Measurements from ENCODE around the gene PACRG. TPM values are rescaled to one million over a fixed set of nuclear protein-coding genes. Genes with fewer than 3 reads are reported as not detected.

Gene PACRG
- total RNA-seq, 1 donor from 2014 or later, result 10.5 TPM

DNA sequence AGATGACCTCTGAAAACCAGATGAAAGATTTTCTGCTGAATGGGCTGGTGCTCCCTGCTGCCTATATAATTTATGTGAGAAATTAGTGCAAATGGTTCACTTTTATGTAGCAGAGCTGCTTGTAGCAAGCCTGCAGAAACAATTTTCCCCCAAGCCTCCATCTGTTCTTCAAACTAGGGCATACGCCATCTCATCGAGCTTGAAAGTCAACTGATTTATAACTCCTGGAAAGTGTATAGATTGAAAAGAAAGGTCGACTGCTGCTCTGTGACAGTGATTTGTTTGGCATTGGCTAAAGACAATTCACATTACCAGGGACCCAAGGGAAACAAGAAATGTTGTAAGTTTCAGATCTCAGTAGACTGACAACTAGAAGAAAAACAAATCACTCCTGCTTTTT is 93.3 kb downstream of the PACRG start:
- TF ChIP-seq, protein P1, sequence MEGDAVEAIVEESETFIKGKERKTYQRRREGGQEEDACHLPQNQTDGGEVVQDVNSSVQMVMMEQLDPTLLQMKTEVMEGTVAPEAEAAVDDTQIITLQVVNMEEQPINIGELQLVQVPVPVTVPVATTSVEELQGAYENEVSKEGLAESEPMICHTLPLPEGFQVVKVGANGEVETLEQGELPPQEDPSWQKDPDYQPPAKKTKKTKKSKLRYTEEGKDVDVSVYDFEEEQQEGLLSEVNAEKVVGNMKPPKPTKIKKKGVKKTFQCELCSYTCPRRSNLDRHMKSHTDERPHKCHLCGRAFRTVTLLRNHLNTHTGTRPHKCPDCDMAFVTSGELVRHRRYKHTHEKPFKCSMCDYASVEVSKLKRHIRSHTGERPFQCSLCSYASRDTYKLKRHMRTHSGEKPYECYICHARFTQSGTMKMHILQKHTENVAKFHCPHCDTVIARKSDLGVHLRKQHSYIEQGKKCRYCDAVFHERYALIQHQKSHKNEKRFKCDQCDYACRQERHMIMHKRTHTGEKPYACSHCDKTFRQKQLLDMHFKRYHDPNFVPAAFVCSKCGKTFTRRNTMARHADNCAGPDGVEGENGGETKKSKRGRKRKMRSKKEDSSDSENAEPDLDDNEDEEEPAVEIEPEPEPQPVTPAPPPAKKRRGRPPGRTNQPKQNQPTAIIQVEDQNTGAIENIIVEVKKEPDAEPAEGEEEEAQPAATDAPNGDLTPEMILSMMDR (IDR thresholded peaks at IDR 0.05; ENCODE audit: borderline replicate concordance), result no peak
- H3K27me3 ChIP-seq (ENCODE audit: low read depth), result no peaks in the 10 kb centered on the region
- no peaks in the 10 kb centered on the region for H3K4me1 ChIP-seq
- DNase-seq, result no peak
- H3K36me3 ChIP-seq, result no peaks in the 10 kb centered on the region
- H3K9me3 ChIP-seq (replicated peaks), result no peaks in the 10 kb centered on the region
- intact Hi-C loops (cut with micrococcal nuclease), result no loop called here
- no peak overlapping the region for H3K27ac ChIP-seq (replicated peaks)
- no peak overlapping the region for H3K4me3 ChIP-seq

DNA sequence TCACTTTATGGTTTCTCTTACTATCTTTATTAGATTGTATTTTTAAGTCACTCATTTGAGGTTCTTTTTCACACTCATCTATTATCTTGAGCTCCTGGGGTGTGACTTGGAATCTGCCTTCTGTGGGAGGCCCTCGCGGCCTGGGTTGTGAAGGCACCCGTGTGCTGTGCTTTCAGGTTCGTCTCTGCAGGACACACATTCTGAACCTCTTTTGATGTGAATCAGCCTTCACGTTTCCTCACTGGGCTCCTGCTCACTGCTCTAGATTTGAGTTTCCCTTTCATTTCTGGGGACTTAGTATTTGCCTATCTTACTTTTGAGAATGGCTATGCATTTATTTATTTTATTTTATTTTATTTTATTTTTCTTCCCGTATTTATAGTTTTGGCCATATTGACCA is 97.8 kb downstream of the PACRG start:
- intact Hi-C loops (cut with micrococcal nuclease), result no loop called here
- DNase-seq, result no peak
- Histone ChIP-seq H3K4me3 (no peak overlapping the region), H3K27ac (replicated peaks) (no peak overlapping the region), H3K36me3 (no peaks in the 10 kb centered on the region), H3K27me3 (ENCODE audit: low read depth) (no peaks in the 10 kb centered on the region), H3K4me1 (peaks cover 9% of the 10 kb centered on the region), H3K9me3 (replicated peaks) (no peaks in the 10 kb centered on the region)
- TF ChIP-seq, protein P1 (IDR thresholded peaks at IDR 0.05; ENCODE audit: borderline replicate concordance), result no peak

DNA sequence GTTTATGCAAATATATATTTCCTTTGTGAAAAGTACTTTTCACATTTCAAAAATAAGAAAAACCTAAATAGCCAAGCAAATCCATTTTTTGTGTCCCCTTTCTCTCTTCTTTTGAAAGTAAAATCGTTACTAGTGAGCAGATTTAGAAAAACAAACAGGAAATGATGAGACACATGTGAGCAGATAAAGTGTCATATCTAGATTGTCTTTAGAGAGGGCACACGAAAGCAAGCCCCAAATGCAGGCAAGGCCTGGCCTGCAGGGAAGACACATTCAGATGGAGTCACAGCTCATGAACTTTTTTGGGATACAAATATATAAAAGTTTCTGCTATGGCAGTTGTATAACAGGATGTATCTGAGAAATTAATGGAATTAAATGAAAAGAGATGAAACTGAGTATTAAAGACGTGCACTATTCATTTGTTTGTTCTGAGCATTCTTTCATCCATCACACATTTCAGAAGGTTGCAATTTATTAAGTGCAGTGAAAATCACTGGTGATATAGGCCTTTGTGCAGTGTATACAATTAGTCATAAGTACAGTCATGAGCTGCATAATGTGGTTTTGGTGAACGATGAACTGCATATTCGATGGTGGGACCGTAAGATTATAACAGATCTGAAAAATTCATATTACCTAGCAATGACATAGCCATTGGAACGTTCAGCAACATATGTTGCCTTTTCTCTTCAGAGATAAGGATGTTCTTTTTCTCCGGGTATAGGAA is 101.4 kb downstream of the PACRG start:
- intact Hi-C loops (cut with micrococcal nuclease), result no loop called here
- Histone ChIP-seq H3K27me3 (ENCODE audit: low read depth) (no peaks in the 10 kb centered on the region), H3K36me3 (no peaks in the 10 kb centered on the region), H3K4me3 (no peak overlapping the region), H3K4me1 (peaks cover 9% of the 10 kb centered on the region), H3K9me3 (replicated peaks) (peaks cover 11% of the 10 kb centered on the region), H3K27ac (replicated peaks) (no peak overlapping the region)
- no peak for DNase-seq
- TF ChIP-seq, protein P1 (IDR thresholded peaks at IDR 0.05; ENCODE audit: borderline replicate concordance), result no peak

DNA sequence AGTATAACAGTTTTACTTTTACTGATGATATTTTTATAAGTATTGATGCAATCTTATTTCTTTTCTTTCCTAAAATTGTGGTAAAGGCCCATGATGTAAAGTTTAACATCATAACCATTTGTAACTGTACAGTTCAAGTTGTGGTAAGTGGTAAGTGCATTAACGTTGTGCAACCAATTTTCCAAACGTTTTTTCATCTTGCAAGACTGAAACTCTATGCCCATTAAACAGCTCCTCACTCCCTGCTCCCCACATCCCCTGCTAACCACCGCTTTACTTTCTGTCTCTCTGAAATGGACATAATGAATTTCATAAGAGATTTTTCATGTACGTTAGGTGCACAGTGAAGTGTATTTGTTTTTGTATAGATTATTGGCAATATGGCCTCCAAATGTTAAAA is 106.0 kb downstream of the PACRG start:
- H3K27me3 ChIP-seq (ENCODE audit: low read depth), result no peaks in the 10 kb centered on the region
- no peak overlapping the region for H3K4me3 ChIP-seq
- peaks cover 17% of the 10 kb centered on the region for H3K9me3 ChIP-seq (replicated peaks)
- H3K27ac ChIP-seq (replicated peaks), result no peak overlapping the region
- H3K4me1 ChIP-seq, result no peaks in the 10 kb centered on the region
- intact Hi-C loops (cut with micrococcal nuclease), result no loop called here
- TF ChIP-seq, protein P1 (IDR thresholded peaks at IDR 0.05; ENCODE audit: borderline replicate concordance), result no peak
- H3K36me3 ChIP-seq, result no peaks in the 10 kb centered on the region
- DNase-seq, result no peak

DNA sequence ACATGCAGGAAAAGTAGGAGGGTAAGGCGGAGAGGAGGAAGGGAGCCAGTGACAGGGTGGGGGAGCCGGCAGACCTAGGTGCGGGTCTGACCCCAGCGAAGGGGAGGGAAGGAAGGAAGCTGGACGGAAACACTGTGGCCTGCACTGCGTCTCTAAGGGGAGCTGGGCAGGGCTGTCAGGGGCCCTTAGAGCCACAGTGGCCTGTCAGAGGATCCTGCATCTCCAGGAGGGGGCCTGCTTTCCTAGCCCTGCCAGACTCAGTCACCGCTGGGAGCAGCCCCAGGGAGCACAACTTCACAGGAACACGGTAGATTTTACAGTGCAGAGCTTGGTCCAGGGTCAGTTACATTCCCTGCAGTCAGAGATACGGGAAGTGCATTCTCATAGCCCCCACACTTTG is 118.2 kb downstream of the PACRG start:
- Histone ChIP-seq H3K27me3 (ENCODE audit: low read depth) (no peaks in the 10 kb centered on the region), H3K27ac (replicated peaks) (no peak overlapping the region), H3K4me1 (peaks cover 7% of the 10 kb centered on the region), H3K9me3 (replicated peaks) (no peaks in the 10 kb centered on the region), H3K4me3 (no peak overlapping the region), H3K36me3 (no peaks in the 10 kb centered on the region)
- TF ChIP-seq, protein P1 (IDR thresholded peaks at IDR 0.05; ENCODE audit: borderline replicate concordance), result no peak
- intact Hi-C loops (cut with micrococcal nuclease), result no loop called here
- DNase-seq, result no peak
